NCI-H146 (cell line): ENCODE measurements around the gene COL1A1.
A peak's percentile ranks its signal among the peaks of the same experiment; 100 is the strongest.

ENCODE experiments used
- DNase-seq: peaks from one replicate; lab custom pipeline; 2025; lab: John Stamatoyannopoulos, UW

Gene COL1A1

GRCh38 chr17:50141026-50141744 is 60.2 kb downstream of the COL1A1 start:
- no peak for DNase-seq

DNA sequence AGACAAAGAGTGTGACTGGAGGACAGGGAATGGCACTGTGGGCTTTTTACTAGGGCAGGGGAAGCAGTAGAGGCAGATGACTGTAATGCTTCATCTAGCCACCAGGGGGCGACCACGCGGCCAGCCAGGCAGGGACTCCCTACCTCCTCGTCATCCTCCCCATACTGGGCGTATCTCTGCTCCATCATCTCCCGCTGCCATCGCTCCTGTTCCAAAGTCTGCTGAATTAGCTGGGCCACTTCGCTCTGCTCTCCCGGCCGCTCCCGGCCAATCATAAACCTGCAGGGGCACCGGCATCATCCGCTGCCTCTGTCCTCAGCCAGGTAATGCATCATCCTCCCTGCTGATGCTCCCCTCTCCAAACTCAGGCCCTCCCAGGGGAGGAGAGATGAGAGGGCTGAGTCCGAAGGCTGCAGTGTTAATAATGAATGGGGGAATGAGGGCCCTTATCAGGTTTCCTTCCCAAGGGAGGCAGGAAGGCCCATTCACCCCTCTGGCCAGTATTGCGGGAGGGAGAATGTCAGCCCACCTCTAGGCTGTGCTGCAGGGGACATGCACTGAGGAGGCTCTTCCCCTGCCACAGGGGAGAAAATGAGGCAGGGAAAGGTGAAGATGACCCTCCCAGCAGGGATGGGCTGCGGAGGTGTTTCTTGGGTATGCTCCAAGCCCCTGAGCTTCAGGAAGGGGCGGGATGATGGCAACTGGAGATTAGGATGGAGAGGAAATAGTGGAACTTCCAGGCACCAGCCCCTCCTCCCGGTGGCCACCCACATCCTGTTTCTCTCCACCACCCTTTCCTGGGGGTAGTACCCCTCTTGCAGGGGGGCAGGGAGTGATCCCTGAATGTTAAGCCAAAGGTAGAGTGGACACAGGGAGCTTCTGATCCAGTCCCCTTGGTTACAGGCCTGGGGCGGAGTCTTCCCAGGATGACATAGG is 61.2 kb downstream of the COL1A1 start:
- DNase-seq = peak; percentile 33

- no peak for DNase-seq
Observed at GRCh38 chr17:50139185-50139783, 62.1 kb downstream of the COL1A1 start.

DNA sequence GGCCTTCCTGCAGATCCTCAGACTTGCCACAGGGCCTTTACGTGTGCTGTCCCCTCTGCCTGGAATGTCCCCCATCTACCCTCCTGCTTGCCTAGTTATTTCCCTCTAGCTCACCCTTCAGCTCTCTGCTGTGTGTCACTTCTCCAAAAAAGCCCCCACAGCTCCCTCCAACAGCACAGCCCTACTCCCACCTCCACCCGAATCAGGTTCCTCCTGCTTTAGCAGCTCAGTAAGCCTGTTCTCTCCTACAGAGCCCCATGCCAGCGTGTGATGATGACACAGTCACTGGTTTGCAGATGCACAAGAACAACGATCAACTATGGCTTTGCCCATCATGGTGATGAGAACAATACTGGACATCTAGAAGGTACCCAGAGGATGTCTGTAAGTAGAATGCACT is 64.4 kb downstream of the COL1A1 start:
- no peak for DNase-seq

DNA sequence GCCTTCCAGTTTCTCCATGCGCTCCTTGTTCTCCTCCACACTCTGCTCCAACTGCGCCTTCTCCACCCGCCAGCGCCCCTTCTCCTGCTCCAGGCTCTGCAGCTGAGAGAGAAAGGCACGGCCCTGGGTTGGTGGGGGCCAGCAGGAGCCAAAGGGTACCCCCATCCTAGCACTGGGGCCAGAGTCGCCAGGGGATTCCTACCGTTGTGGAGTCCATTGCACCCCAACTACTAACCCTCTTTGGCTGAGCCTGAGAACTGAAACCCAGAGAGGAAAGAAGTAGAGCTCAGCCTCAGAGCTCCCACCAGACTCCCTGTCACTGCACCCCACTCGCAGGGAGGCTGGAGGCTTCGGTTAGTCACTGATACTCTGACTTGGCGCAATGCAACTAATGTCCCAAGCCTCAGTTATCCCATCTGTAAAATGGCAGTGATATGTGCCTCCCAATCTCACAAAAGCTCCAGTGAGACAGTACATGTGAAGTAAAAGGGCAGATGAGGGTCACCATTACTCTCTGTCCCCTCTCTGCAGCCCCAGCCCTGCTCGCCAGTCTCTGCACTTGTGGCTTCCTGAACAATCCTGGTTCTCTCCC is 65.2 kb downstream of the COL1A1 start:
- DNase-seq = no peak

GRCh38 chr17:50135316-50136095 is 65.9 kb downstream of the COL1A1 start:
- DNase-seq = no peak

- DNase-seq = no peak
Observed at GRCh38 chr17:50134206-50135110, 67.0 kb downstream of the COL1A1 start.

DNA sequence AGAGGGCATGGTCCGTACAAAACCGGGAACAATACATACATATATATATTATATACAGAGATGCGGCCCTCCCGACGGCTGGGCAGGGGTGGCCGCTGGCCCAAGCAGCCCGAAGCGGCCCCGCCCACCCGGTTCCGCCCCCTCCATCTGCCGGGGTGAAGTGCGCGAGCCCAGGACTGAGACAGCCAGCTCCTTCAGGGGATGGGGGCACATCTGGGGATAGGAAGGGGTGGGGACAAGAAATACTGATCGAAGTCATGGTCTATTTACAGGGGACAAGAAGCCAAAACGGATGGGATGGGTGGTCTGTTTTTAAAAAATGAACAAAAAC is 67.7 kb downstream of the COL1A1 start:
- DNase-seq = no peak
